ENCODE measurements around the gene KRT20.

Gene KRT20

GRCh38 chr17:40883031-40883430 lies 2.0 kb downstream of the KRT20 start:
- H3K27ac ChIP-seq (ENCODE audit: low read length) = no peak overlapping the region
- ATAC-seq (ENCODE audit: insufficient read depth, low read depth) (no peak), DNase-seq (no peak)
- no peak overlapping the region for H3K4me2 ChIP-seq (ENCODE audit: insufficient read depth, low read length)
- no peaks in the 10 kb centered on the region for H3K79me2 ChIP-seq (ENCODE audit: insufficient read depth, low read length)
- H3K4me1 ChIP-seq (ENCODE audit: insufficient read depth, low read length) = no peaks in the 10 kb centered on the region
- peaks cover 33% of the 10 kb centered on the region for H3K27me3 ChIP-seq (ENCODE audit: insufficient read depth, low read length, poor library complexity)
- TF ChIP-seq CTCF (IDR thresholded peaks at IDR 0.05; ENCODE audit: borderline replicate concordance, extremely low read depth, low read length, poor library complexity, severe bottlenecking) (no peak), EZH2 (IDR thresholded peaks at IDR 0.05; ENCODE audit: borderline replicate concordance, low read depth, low read length, severe bottlenecking) (no peak)
- H3K9me3 ChIP-seq (ENCODE audit: insufficient read depth, low read length, severe bottlenecking) = no peaks in the 10 kb centered on the region
- H4K20me1 ChIP-seq (ENCODE audit: insufficient read depth, low read length) = no peaks in the 10 kb centered on the region
- H3K36me3 ChIP-seq (ENCODE audit: insufficient read depth, low read length) = no peaks in the 10 kb centered on the region
- H2AFZ ChIP-seq (ENCODE audit: low read depth, low read length) = no peak overlapping the region
- no peak overlapping the region for H3K4me3 ChIP-seq (ENCODE audit: low read depth in 1 of 2, low read length in 2 of 2)
- no peak overlapping the region for H3K9ac ChIP-seq (ENCODE audit: low read depth, low read length)

- no peak overlapping the region for H2AFZ ChIP-seq (ENCODE audit: low read depth, low read length)
- no peak overlapping the region for H3K4me2 ChIP-seq (ENCODE audit: insufficient read depth, low read length)
- no peak overlapping the region for H3K4me3 ChIP-seq (ENCODE audit: low read depth in 1 of 2, low read length in 2 of 2)
- DNase-seq = no peak
- no peaks in the 10 kb centered on the region for H3K4me1 ChIP-seq (ENCODE audit: insufficient read depth, low read length)
- no peak overlapping the region for H3K27ac ChIP-seq (ENCODE audit: low read length)
- H3K9ac ChIP-seq (ENCODE audit: low read depth, low read length) = no peak overlapping the region
- TF ChIP-seq EZH2 (IDR thresholded peaks at IDR 0.05; ENCODE audit: borderline replicate concordance, low read depth, low read length, severe bottlenecking) (no peak), CTCF (IDR thresholded peaks at IDR 0.05; ENCODE audit: borderline replicate concordance, extremely low read depth, low read length, poor library complexity, severe bottlenecking) (no peak)
- peaks cover 28% of the 10 kb centered on the region for H3K27me3 ChIP-seq (ENCODE audit: insufficient read depth, low read length, poor library complexity)
- ATAC-seq (ENCODE audit: insufficient read depth, low read depth) = no peak
- H4K20me1 ChIP-seq (ENCODE audit: insufficient read depth, low read length) = no peaks in the 10 kb centered on the region
- H3K36me3 ChIP-seq (ENCODE audit: insufficient read depth, low read length) = no peaks in the 10 kb centered on the region
- H3K79me2 ChIP-seq (ENCODE audit: insufficient read depth, low read length) = no peaks in the 10 kb centered on the region
- no peaks in the 10 kb centered on the region for H3K9me3 ChIP-seq (ENCODE audit: insufficient read depth, low read length, severe bottlenecking)
These were observed 6.0 kb downstream of the KRT20 start for GRCh38 chr17:40879026-40879425.

- H3K4me2 ChIP-seq (ENCODE audit: insufficient read depth, low read length) = no peak overlapping the region
- no peaks in the 10 kb centered on the region for H3K9me3 ChIP-seq (ENCODE audit: insufficient read depth, low read length, severe bottlenecking)
- peaks cover 33% of the 10 kb centered on the region for H3K27me3 ChIP-seq (ENCODE audit: insufficient read depth, low read length, poor library complexity)
- H3K4me1 ChIP-seq (ENCODE audit: insufficient read depth, low read length) = no peaks in the 10 kb centered on the region
- no peak for ATAC-seq (ENCODE audit: insufficient read depth, low read depth)
- no peak overlapping the region for H3K9ac ChIP-seq (ENCODE audit: low read depth, low read length)
- H4K20me1 ChIP-seq (ENCODE audit: insufficient read depth, low read length) = no peaks in the 10 kb centered on the region
- DNase-seq = no peak
- H3K4me3 ChIP-seq (ENCODE audit: low read depth in 1 of 2, low read length in 2 of 2) = no peak overlapping the region
- TF ChIP-seq EZH2 (IDR thresholded peaks at IDR 0.05; ENCODE audit: borderline replicate concordance, low read depth, low read length, severe bottlenecking) = no peak
- TF ChIP-seq CTCF (IDR thresholded peaks at IDR 0.05; ENCODE audit: borderline replicate concordance, extremely low read depth, low read length, poor library complexity, severe bottlenecking) = no peak
- H3K27ac ChIP-seq (ENCODE audit: low read length) = no peak overlapping the region
- H2AFZ ChIP-seq (ENCODE audit: low read depth, low read length) = no peak overlapping the region
- no peaks in the 10 kb centered on the region for H3K36me3 ChIP-seq (ENCODE audit: insufficient read depth, low read length)
- no peaks in the 10 kb centered on the region for H3K79me2 ChIP-seq (ENCODE audit: insufficient read depth, low read length)
These were observed 7.0 kb downstream of the KRT20 start for GRCh38 chr17:40878044-40878443.

- Histone ChIP-seq H3K27ac (ENCODE audit: low read length) (no peak overlapping the region), H2AFZ (ENCODE audit: low read depth, low read length) (no peak overlapping the region), H3K9me3 (ENCODE audit: insufficient read depth, low read length, severe bottlenecking) (no peaks in the 10 kb centered on the region), H3K9ac (ENCODE audit: low read depth, low read length) (no peak overlapping the region), H3K27me3 (ENCODE audit: insufficient read depth, low read length, poor library complexity) (peaks cover 23% of the 10 kb centered on the region), H3K4me3 (ENCODE audit: low read depth in 1 of 2, low read length in 2 of 2) (no peak overlapping the region), H3K36me3 (ENCODE audit: insufficient read depth, low read length) (no peaks in the 10 kb centered on the region), H3K79me2 (ENCODE audit: insufficient read depth, low read length) (no peaks in the 10 kb centered on the region), H3K4me2 (ENCODE audit: insufficient read depth, low read length) (no peak overlapping the region), H4K20me1 (ENCODE audit: insufficient read depth, low read length) (no peaks in the 10 kb centered on the region), H3K4me1 (ENCODE audit: insufficient read depth, low read length) (no peaks in the 10 kb centered on the region)
- ATAC-seq (ENCODE audit: insufficient read depth, low read depth) (no peak), DNase-seq (no peak)
- TF ChIP-seq CTCF (IDR thresholded peaks at IDR 0.05; ENCODE audit: borderline replicate concordance, extremely low read depth, low read length, poor library complexity, severe bottlenecking) (no peak), EZH2 (IDR thresholded peaks at IDR 0.05; ENCODE audit: borderline replicate concordance, low read depth, low read length, severe bottlenecking) (no peak)
These were observed 11.2 kb downstream of the KRT20 start for GRCh38 chr17:40873801-40874200.
